Measurements from ENCODE around the gene ZACN. TPM values are rescaled to one million over a fixed set of nuclear protein-coding genes. Genes with fewer than 3 reads are reported as not detected.

The ZACN gene
- total RNA-seq, 2 experiments from 2014 or later: 2.3 to 3.0 TPM

GRCh38 chr17:76094046-76094445 is 15.1 kb downstream of the ZACN start:
- ChIA-PET POLR2A (interaction anchor here (0.6 to 1.7 kb wide), 3 partner anchors 9 to 15 kb away, joined by 3 to 8 read pairs (median 6); partner anchors contain the start of genes EXOC7 and ZACN), CTCF (interaction anchor here (0.8 to 1.6 kb wide), 3 partner anchors 76 to 186 kb away, joined by 3 to 6 read pairs (median 4); no protein-coding TSS in a partner anchor)
- Mint-ChIP-seq H3K36me3 (ENCODE audit: low read depth) (peaks cover 28% of the 10 kb centered on the region), H3K4me3 (no peak overlapping the region), H3K4me1 (ENCODE audit: low read depth) (no peaks in the 10 kb centered on the region), H3K27me3 (no peaks in the 10 kb centered on the region), H3K9me3 (no peaks in the 10 kb centered on the region), H3K27ac (no peak overlapping the region)
- ATAC-seq: no peak
- intact Hi-C loops (cut with micrococcal nuclease): no loop called here
- no peak for TF ChIP-seq CTCF (IDR thresholded peaks at IDR 0.05)
- no peak for DNase-seq

GRCh38 chr17:76095943-76096342 is 17.0 kb downstream of the ZACN start:
- H3K27me3 Mint-ChIP-seq: no peaks in the 10 kb centered on the region
- no peak overlapping the region for H3K4me3 Mint-ChIP-seq
- DNase-seq: no peak
- no peak for ATAC-seq
- ChIA-PET POLR2A (interaction anchor here (1.2 to 1.5 kb wide), 2 partner anchors 17 to 18 kb away, joined by 3 to 6 read pairs; partner anchors contain the start of gene ZACN), CTCF (interaction anchor here (0.7 to 1.6 kb wide), 6 partner anchors 15 to 302 kb away, joined by 3 to 10 read pairs (median 3); partner anchors contain the start of gene CDK3)
- H3K36me3 Mint-ChIP-seq (ENCODE audit: low read depth): peaks cover 32% of the 10 kb centered on the region
- no peaks in the 10 kb centered on the region for H3K9me3 Mint-ChIP-seq
- intact Hi-C loops (cut with micrococcal nuclease): no loop called here
- H3K4me1 Mint-ChIP-seq (ENCODE audit: low read depth): peaks cover 2% of the 10 kb centered on the region
- H3K27ac Mint-ChIP-seq: no peak overlapping the region
- no peak for TF ChIP-seq CTCF (IDR thresholded peaks at IDR 0.05)

GRCh38 chr17:76097716-76098295 is 18.8 kb downstream of the ZACN start:
- Mint-ChIP-seq H3K4me3 (no peak overlapping the region), H3K4me1 (ENCODE audit: low read depth) (peaks cover 19% of the 10 kb centered on the region), H3K27me3 (no peaks in the 10 kb centered on the region), H3K36me3 (ENCODE audit: low read depth) (peaks cover 36% of the 10 kb centered on the region), H3K27ac (no peak overlapping the region), H3K9me3 (no peaks in the 10 kb centered on the region)
- ATAC-seq (no peak), DNase-seq (no peak)
- no peak for TF ChIP-seq CTCF (IDR thresholded peaks at IDR 0.05)
- ChIA-PET POLR2A (interaction anchor here (0.6 kb wide), 1 partner anchor 74 kb away, joined by 4 read pairs; no protein-coding TSS in a partner anchor), CTCF (no interaction called here)
- intact Hi-C loops (cut with micrococcal nuclease): no loop called here

- H3K4me1 Mint-ChIP-seq (ENCODE audit: low read depth): peaks cover 25% of the 10 kb centered on the region
- no peak for TF ChIP-seq CTCF (IDR thresholded peaks at IDR 0.05)
- POLR2A ChIA-PET: interaction anchor here (1.1 to 2.4 kb wide), 11 partner anchors 10 to 170 kb away, joined by 3 to 15 read pairs (median 6); partner anchors contain the start of genes FOXJ1 and UBALD2
- peak overlapping the region; percentile 93 for H3K4me3 Mint-ChIP-seq
- H3K27ac Mint-ChIP-seq: peak overlapping the region; percentile 97
- CTCF ChIA-PET: interaction anchor here (0.6 to 4.5 kb wide), 8 partner anchors 74 to 295 kb away, joined by 3 to 27 read pairs (median 3); no protein-coding TSS in a partner anchor
- intact Hi-C loops (cut with micrococcal nuclease): loop anchor here (5.0 kb wide), 1 partner anchor 86 kb away; no protein-coding TSS in a partner anchor
- H3K27me3 Mint-ChIP-seq: no peaks in the 10 kb centered on the region
- no peak for ATAC-seq
- DNase-seq: no peak
- peaks cover 16% of the 10 kb centered on the region for H3K36me3 Mint-ChIP-seq (ENCODE audit: low read depth)
- H3K9me3 Mint-ChIP-seq: no peaks in the 10 kb centered on the region
Measured at GRCh38 chr17:76102944-76103273, 23.9 kb downstream of the ZACN start.
